GM19043 (cell line): ENCODE data around the gene GABRB1.

Source experiments
- ATAC-seq: cut with Tn5 transposase; IDR thresholded peaks from one replicate; pipeline ENCODE4 v1.9.1; 2021; ENCODE audit warnings: low read depth; ENCODE audit not compliant: unreplicated experiment

Gene GABRB1

DNA sequence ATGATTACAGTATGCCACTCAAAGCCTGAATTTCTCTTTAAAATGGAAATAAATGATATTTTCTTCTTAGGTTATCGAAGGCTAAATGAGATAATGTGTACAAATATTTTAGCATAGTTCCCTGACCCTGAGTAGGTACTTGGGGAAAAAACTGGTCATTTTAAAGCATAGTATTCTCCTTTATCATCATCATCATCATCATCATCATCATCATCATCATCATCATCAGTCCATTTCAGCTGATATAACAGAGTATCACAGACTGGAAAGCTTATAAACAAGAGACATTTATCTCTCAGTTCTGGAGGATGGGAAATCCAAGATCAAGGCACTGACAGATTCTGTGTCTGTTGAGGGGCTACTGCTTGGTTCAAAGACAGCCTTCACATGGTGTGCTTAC is 13.9 kb downstream of the GABRB1 start:
- no peak for ATAC-seq

- no peak for ATAC-seq
Observed at GRCh38 chr4:47049347-47049746, 18.0 kb downstream of the GABRB1 start.

GRCh38 chr4:47050761-47051725 is 19.7 kb downstream of the GABRB1 start:
- ATAC-seq, result no peak

DNA sequence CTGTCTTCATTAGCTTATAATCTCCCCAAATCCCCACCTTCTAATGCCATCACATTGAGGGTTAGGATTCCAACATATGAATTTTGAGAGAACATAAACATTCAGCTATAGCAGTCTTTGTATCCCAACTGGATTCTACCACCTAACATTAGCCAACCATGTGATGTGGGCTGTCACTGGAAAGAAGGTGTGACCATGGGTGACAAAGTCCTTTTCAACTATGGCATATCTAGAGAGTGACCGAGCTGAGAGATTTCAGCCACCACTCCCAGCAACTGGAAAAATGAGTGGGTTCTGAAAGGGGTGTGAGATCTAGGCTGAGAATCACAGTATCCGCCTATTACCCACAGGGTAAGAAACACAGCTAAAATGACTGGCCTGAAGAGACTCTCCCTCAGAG is 22.1 kb downstream of the GABRB1 start:
- no peak for ATAC-seq

DNA sequence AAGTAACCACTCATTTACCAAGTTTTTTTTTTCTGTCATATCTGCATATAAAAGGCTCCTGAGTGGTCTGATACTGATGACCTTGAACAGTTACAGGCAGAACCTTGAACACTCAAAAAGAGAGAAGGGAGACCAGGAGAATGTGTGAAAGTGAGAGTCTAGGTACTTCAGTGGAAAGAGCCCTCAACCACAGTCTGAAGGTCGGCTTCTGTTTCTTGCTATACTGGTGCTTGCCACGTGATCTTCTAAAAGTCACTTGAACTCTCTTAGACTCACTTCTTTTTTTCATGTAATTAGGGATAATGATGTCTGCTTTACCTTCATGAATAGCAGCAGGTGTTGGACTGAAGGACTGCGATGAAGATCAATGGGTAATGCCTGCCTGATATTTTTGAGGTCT is 22.8 kb downstream of the GABRB1 start:
- ATAC-seq, result no peak

DNA sequence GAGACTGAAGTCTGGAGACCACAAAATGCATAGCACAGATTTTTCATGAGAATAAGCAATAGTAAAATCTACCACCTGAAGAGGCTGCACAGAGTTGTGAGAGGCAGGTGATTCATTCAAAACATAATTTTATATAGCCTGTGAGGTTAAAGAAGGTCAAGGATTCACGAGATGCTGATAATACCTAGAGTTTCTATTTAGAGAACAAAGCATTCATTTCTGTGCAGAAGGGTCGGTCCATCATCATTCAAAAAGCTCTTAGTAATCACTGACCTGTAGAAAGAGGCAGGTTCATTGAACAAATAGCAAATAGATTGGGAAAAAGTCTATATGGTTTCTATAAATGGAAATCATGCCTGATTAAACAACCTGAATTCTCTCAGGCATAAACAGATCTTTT is 26.6 kb downstream of the GABRB1 start:
- no peak for ATAC-seq

- ATAC-seq, result no peak
Observed at GRCh38 chr4:47060561-47060960, 29.2 kb downstream of the GABRB1 start.

DNA sequence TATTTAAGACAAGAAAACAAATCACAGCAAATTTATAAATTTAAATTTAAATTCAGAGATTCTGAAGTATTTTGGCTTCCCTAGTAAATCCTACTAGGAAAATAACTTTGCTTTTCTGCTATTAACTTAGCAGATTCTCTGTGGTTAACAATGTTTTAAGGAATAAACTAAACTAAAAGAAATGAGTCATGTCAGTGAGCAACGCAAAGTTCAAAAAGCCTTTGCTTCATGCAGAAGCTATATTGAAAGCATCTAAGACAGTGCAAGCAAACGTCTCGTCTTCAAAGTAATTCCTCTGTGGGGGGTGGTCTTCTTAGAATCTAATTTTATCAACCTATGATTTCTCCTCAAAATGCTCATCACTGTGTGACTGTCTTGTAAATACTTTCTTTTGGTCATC is 30.1 kb downstream of the GABRB1 start:
- no peak for ATAC-seq

- no peak for ATAC-seq
Observed at GRCh38 chr4:47065051-47065481, 33.7 kb downstream of the GABRB1 start.

- no peak for ATAC-seq
Observed at GRCh38 chr4:47068986-47069385, 37.6 kb downstream of the GABRB1 start.

DNA sequence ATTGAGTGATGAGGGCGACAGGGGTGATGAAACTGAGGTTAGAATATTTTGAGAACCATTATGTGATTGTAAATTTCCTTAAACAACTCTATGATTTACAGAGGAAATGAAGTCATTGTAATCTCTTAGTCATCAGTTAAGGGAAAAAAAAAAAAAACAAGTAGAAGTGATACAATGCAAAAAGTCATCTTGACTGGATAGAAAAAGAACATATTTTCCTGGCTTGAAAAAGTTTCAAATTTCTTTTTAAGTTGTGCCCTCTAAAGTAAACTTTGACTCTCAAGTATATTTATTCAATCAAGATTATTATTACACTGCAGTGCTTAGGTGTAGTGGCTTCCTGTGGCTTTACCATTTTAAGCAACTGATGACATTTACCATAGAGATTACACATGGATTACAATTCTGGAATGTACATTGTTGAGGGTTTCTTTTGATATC is 40.6 kb downstream of the GABRB1 start:
- ATAC-seq, result no peak

DNA sequence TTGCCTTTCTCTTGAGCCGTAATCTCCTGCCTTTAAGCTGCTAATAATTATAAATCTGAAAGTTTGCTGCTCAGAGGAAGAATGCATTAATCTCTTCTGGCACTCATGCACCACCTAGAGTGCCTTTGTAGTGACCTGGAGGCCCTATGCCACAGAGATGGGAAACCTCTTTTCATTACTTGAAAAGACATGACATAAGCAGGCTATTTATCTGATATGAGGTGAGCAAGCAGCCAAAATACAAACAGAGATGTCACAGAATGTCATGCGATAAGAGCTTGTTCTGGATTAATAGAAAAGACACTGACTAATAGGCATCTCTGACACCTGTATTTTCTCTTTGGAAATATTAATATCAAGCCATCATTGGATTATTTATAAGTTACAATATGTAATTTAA is 42.3 kb downstream of the GABRB1 start:
- no peak for ATAC-seq

- no peak for ATAC-seq
Observed at GRCh38 chr4:47074816-47075215, 43.4 kb downstream of the GABRB1 start.

- ATAC-seq, result no peak
Observed at GRCh38 chr4:47075262-47075661, 43.9 kb downstream of the GABRB1 start.

GRCh38 chr4:47075919-47076318 is 44.6 kb downstream of the GABRB1 start:
- ATAC-seq, result no peak

DNA sequence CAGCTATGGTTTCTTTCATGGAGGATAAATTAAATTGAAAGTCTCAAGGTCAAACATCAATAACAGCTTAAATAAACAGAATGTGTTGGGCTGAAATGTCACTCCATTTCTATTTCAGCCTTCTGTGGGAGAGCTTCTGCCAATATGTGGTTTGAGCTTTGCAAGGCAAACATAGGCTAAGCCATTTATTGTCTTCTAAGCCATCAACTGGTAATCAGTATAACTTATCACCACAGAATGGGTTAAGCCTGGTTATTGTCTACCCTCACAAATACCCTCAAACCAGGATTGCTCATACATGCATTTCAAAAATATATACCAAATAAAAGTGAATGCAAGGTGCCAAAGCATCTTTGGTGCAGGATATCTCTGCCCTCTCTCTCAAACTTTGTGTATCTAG is 52.7 kb downstream of the GABRB1 start:
- ATAC-seq, result no peak

DNA sequence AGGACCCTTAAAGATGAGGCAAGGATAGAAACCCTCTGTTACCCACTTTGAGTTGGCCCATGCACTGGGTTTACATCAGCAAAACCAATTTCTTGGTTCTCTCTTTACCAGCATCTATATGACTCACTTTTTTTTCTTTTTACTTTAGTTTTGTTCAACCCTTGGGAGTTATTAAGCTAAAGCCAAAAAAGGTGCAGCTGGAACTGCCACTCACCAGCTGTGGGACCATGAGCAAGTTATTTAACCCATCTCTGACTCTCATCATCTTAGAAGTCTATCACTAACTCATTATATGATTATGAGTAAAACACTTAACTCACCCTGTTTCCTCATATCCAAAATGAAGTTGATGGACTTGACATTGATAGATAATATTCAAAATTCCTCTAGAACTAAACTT is 53.4 kb downstream of the GABRB1 start:
- no peak for ATAC-seq

DNA sequence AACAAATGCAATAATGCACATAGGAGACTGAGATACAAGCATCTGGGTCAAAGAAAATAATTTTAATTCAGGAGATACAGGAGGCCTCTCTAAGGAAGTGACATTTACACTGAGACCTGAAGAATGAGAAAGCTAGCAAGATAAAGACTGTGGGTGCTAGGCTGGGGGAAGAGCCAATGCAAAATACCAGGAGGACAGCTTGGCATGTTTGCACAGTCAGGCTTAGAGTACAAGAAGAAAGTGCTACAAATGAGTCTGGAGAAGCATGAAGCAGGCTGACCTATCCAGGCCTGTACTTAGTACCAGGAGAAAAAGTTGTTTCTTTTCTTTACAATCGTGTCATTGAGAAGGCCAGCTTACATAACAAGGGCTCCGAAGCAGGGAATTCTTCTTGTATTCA is 56.9 kb downstream of the GABRB1 start:
- ATAC-seq, result no peak

DNA sequence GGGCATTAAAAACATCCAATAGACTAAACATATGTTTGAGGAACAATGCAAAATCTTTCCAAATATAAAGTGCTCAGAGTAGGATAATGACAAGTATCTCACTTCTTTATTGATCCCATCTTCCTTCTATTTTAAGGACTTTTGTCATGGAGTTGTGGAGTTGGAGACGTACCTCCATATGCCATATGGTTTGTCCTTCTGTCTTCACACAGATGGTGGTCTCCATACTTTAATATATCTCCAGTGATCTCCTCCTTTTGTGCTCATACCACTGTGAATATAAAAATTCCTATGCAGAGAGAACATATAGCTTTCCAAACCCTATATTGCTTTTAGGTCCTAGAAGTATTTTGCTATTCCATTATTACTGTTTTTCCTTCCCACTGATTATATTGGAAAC is 64.5 kb downstream of the GABRB1 start:
- no peak for ATAC-seq

DNA sequence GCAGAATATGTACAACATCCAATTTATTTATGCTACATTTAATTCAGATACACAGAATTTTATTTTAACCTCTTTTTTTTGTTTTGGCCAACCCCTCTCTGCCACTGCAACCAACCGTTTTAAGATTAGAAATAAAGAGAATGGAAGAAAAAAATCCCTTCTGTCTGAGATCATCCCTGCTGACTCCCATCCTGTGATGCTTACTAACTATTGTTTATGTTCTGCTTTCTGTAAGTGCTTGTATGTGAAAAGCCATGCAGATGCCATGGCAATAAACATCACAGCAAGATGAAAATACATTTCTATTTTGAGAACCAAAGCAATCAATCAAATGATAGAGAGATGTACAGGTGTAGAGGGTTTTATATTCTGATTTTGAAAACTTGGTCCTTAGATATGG is 70.1 kb downstream of the GABRB1 start:
- ATAC-seq, result no peak

DNA sequence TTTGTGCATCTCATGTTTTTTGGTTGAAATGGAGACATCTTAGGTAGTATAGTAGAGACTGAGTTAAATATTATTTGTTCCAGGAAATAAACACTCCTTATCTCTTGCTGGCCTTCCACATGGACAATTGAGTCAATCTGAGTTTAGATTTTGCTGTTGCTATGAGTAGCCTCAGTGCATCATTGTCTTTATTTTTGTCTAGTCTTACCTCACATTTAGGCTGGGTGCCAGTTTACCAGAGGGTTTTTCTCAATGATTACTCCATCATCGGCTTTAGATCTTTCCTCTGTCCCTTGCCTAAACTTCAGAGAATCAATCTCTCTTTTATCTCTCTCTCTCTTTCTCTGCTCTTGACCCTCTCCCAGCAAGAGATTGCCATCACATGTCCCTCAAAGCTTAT is 73.6 kb downstream of the GABRB1 start:
- ATAC-seq, result no peak

GRCh38 chr4:47106561-47106960 is 75.2 kb downstream of the GABRB1 start:
- no peak for ATAC-seq
